NCI-H524 (cell line): ENCODE measurements around the gene TRABD2A.
A peak's percentile ranks its signal among the peaks of the same experiment; 100 is the strongest.

Experiments
- DNase-seq, 2 experiments: peaks; one replicate each; lab custom pipeline; 2025; lab: John Stamatoyannopoulos, UW

The TRABD2A gene

DNA sequence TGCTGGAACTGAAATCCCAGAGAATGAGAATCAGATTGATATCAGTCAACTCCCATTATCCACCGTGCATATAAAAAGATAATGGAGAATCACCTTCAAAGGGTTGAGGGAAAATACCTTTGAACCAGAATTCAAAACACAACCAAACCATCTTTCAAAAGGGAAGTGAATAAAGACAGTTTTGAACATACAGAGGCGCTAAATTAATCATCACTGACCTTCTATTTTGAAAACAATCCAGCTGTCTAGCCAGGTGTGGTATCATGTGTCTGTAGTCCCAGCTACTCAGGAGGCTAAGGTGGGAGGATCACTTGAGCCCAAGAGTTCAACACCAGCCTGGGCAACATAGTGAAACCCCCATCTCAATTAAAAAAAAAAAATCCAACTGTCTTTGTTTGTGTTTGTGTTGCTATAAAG, 63.6 kb downstream of the TRABD2A start:
- DNase-seq = no peak

DNA sequence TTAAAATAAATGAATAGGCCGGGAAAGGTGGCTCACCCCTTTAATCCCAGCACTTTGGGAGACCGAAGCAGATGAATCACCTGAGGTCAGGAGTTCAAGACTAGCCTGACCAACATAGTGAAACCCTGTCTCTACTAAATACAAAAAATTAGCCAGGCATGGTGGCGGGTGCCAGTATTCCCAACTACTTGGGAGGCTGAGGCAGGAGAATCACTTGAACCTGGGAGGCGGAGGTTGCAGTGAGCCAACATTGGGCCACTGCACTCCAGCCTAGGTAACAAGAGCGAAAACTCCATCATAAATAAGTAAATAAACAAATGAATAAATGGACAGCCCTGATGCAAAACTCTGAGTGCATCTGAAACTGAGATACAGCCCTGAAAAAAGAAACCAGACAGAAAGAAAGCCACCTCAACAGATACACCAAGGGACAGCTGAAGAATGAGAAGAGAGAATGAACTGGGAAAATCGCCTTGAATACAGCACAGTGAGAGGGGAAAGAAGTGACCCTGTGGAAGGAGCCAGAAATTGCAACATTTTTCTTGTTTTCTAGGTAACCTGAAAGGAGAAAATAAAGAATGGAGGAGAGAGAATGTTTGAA, 64.4 kb downstream of the TRABD2A start:
- no peak for DNase-seq

DNA sequence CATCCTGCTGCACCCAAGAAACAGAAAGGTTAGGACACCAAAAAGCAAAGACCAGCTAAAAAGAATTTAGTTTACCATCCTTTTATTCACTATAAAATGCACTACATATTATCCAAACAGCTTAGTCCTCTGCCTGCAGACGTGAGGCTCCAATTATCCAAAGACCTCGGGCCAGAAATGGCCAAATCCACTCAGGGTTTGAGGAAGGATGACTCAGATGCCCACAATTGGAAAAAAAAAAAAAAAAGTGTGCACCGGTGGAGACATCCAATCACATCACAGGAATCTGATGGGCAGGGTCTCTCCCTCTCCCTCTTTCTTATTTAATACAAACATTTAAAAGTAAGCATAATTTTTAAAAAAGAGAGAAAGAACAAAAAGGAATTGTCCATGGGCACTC, 65.7 kb downstream of the TRABD2A start:
- DNase-seq = no peak

DNA sequence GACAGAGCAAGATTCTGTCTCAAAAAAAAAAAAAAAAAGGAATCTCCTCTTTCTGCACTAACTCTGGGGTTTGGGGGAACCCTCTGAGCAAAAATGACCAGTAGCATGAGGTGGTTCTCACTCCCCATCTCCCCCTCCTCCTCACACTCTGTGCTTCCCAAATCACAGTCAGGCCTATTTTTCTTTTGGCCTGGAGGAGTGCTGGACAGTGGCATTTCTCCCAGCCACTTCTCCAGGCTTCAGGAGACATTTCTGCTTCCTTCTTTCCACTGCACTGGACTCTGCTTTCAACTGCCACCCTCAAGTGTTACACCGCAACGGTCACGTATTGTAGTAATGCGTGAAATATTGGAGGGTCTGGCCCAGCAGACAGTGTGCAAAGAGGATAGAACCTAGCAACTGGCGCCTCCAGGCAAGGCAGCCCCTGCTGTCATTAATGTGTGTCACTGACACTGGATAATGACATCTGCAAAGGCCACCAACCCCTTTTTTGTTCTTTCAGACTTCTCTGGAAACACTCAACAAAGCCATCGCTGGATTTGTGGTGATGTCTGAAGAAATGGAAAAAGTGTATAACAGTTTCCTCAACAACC, 68.9 kb downstream of the TRABD2A start:
- no peak for DNase-seq

DNA sequence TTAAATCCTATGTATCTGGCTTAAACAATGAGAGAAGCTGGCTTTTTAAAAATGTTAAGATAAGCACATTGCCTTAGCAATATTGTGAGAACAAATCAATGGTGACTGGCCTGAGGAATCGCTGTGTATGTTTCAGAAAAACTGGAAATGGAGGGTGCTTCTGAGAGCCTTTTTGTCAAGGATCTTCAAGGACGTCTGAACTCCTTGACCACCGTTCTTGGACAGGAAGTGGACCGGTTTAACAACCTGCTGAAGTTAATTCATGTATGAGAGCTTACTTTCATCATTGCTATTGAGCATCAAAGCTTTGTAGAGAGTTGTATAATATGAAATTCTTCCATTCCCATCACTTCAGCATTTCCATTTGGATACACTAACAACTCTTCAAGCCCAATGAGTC, 72.6 kb downstream of the TRABD2A start:
- DNase-seq = no peak

DNA sequence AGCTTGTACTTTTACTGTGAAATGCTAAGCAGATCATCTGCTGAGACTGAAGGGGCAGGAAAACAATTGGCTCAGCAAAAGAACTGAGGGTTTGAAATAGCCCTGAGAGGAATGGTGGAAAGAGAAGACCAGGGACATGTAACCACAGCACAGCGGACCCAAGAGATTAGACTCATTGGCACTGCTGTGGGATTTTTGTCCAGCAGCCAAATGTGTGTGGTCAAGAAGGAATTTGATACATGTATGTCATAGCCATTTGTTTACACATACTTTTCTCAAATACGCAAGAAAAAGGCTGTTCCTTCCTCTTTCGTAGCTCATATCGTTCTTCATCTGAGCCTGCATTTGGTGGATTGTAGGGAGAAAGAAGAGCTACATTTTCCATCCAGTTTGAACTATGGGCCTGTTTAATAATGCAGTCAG, 73.8 kb downstream of the TRABD2A start:
- DNase-seq = no peak

DNA sequence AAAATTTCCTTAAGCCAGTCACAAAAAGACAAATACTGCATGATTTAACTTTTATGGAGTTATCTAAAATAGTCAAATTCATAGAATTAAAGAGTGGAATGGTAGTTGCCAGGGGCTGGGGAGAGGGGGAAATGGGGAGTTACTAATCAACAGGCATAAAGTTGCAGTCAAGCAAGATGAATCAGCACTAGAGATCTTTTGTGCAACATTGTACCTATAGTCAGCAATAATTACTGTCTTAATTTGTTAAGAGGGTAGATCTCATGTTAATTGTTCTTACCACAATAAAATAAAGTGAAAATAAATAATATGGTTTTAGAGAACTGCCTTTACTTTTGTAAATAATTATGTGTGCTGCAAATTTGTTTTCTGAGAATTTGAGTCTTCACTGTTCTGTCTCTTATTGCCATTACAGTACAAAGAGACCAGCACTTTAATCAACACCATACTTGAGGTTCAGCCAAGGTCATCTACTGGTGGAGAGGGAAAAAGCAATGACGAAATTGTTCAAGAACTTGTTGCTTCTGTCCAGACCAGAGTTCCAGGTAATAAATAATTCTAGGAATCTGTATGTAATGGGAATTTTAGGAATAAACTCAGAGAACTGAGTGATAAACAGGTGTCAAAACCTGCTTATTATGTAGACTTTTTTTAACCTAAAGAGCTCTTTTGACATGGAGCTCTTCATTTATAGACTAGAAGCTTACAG, 75.5 kb downstream of the TRABD2A start:
- DNase-seq = no peak

DNA sequence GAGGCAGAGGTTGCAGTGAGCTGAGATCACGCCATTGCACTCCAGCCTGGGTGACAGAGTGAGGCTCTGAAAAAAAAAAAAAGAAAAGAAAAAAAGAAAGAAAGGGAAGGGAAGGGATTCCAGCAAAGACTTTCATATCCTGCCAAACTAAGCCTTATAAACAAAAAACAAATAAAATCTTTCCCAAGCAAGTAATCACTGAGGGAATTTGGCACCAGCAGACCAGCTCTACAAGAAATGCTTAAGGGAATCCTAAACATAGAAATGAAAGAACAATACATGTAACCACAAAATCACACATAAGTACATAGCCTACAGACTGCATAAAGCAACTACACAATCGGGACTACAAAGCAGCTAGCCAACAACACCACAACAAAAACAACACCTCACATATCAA, 79.1 kb downstream of the TRABD2A start:
- DNase-seq = no peak

DNA sequence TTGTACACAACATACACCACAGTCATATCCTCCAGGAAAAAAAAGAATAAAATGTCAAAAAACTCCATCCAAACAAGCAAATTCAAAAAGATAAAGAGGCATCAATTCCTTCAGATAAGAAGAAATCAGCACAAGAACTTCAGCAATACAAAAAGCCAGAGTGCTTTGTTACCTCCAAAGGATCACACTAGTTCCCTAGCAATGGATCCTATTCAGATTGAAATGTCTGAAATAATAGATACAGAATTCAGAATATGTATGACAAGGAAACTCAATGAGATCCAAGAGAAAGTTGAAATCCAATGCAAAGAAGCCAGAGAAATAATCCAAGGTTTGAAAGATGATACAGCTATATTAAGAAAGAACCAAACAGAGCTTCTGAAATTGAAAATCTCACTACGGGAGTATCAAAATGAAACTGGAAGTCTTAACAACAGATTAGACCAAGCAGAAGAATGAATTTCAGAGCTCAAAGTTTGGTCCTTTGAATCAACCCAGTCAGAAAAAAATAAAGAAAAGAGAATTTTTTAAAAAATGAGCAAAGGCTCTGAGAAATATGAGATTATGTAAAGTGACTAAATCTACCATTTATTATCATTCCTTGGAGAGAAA, 80.6 kb downstream of the TRABD2A start:
- no peak for DNase-seq

DNA sequence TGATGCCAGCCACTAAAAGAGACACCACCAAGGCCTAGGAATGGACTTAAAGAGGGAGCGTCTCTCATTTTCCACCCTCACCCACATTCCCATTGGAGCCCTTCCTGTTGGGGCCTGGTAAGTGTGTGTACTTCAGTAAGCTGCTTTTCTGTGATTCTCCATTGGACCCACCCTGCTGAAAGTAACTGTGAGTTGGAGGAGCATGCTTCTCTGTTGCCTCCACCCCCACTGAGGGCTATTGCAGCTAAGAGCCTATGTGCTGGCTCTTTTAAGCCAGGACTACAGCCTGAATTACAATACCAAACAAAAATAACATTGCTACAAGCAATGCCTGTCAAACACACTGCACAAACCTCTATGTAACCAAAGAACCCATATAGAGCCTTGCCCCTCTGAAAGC, 81.1 kb downstream of the TRABD2A start:
- DNase-seq = no peak

DNA sequence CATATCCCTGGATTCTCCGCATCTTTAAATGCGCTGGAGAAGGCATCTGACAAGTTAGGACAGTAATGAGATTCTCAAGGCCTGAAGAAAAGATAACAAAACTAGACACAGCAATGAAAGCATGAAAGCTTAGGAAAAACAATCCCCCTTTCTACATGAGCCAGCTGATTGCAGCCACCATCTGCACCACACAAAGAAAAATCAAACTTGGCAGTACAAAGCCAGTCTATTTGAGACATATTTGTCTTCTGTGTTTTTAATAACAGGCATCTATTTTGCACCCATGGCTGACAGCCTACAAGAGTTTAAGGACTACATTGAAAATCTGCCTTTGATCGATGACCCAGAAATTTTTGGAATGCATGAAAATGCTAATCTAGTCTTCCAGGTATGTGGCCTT, 83.6 kb downstream of the TRABD2A start:
- no peak for DNase-seq

DNA sequence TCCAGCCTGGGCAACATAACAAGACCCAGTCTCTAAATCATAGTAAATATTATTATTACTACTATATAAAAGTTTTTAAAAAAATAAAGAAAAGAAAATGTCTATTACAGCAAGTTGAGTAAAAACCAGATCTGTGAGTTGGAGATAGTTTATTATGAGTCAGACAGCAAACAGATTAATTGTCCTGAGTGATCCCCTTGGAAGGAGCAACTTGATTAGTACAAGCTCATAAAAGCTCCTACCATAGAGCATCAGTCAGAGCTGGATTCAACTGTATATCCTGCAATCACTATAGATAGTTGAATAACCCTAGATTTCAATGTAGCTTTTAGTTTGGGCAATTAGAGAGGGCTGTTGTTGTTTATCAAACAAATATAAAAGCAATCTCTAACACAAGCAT, 84.1 kb downstream of the TRABD2A start:
- no peak for DNase-seq

DNA sequence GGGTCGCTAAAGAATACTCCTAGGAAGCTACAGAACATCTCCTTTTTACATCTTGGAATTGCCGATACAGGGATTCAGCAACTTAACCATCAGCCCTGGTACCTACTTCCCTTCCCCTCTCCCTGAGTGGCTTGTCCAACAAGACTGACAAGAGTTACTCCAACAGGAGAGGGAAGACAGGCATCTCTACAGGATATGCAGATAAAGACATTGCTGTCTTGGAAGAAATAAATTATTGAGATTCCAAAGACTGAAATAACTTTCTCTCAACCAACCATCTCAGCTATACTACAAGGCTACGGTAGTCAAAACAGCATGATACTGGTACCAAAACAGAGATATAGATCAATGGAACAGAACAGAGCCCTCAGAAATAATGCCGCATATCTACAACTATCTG, 87.2 kb downstream of the TRABD2A start:
- no peak for DNase-seq

DNA sequence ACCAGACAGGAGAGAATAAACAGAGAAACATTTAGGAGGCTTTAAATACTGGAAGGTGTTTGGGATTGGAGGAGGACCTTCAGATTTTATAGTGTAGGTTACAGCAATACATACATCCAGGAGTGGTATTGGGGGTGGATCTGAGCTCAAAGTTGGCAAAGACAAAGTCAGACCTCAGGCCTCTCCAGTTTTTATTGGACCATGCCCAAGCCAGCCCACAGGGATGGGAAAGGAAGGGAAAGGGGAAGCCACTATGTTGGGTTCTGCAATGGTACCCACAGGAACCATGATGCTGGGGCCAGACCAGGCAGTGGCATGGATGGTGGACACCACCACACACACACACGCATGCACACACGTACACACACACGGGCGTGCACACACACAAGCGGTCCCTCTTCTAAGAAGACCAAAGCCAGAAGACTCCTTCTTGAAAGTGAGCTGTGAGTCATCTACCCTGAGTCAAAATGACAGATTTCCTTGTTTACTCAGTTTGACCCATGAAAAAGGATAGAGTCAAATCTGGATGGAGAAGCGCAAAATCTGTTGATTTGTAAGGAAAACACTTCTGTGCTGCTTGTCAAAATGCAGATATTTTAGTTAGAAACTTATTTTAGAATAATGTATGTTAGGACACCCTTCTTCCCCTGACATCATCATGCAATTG, 87.9 kb downstream of the TRABD2A start:
- DNase-seq = no peak

DNA sequence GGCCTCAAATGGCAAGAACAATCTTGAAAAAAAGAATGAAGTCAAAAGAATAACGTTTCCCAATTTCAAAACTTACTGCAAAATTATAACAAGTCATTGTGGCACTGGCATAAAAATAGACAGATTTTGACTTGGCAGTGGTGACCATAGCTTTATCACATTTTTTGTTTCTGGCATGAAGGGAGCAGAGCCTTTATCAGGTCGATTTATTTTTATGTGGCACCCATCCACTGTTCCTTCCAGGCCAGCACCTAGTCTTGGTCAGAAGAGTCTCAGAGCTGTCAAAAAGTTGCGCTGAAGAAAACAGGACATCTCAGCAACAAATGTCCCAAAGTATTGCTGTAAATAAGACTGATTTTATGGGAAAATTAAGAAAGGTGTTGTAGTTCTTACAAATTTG, 92.4 kb downstream of the TRABD2A start:
- DNase-seq = no peak

DNA sequence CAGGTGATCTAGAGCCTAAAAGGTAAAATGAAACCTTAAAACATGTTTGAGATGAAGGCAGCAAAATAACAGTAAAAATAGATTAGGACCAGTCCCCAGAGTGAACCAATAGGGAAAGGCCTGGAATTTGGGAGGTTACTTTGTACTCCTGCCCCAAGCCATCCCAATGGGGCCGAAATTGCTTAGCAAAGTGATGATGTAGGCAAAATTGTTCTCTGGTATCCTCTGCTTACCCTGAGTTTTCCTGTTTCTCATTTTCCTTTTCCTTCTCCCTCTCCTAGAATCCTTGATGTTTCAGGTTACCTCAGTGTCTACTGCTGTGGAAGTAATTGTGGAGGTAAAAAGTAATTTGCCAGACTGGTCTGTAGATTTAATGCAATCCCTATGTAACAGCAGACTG, 92.9 kb downstream of the TRABD2A start:
- DNase-seq = no peak

DNA sequence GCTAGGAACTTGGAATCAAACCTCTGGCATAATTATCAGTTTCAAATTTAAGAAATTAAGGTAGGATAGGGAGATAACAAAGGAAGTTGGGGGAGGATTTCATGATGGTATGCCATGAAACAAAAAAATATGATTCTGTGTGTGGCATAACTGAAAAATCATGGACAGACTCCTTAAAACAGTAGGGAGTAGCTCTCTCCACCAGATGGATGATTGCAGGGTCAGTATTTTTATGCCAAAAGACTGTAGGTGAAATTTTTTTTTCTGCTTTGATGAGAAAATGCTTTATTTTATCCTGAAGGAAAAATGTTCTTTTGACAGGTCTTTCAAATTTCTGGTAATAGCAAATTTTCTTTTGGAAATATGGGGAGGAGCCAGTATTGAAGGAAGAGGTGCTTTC, 94.3 kb downstream of the TRABD2A start:
- no peak for DNase-seq

DNA sequence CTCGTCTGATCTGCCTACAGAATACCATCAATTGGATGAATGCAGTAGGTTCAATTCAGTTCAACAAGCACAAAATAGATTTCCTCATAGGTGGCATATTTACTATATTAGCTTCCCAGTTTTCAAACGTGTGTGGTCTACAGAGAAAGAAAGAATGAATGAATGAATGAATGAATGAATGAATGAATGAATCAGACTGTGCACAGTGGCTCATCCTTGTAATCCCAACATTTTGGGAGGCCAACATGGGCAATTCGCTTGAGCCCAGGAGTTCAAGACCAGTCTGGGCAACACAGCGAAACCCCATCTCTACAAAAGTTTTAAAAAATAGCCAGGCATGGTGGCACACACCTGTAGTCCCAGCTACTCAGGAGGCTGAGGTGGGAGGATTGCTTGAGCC, 94.9 kb downstream of the TRABD2A start:
- DNase-seq = no peak

DNA sequence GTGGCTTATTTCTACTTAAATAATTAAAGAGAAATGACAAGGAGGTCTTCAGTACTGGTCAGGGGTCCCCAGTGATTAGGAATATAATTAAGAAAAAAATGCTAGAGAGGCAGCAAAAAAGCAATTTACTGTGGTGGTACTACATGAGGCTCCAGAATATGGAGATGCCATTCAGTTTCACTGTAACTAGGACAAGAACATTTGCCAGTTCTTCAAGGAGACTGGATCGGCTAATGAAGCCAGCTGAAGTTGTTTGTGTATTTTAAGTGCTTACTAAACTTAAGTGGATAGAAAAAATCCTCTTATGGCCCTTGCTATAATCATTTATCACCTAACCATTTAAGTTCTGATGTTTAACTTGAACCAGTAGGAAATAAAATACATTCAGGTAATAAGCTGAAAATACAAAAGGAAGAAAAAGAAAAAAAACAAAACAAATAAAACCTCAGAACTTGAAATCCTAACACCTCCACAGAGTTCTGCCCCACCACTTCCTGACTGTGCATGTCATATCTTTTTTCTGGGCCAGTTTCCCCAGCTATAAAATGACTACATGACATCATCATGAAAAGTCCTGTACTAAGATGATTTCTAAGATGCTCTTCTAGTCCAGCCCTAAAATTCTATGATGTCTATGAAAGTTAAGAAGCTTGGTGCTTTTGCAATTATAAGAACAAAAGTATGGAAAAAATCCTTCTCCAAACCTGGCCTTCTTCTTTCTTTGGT, 98.0 kb downstream of the TRABD2A start:
- peak in 1 of 2 experiments; percentile 1 for DNase-seq

DNA sequence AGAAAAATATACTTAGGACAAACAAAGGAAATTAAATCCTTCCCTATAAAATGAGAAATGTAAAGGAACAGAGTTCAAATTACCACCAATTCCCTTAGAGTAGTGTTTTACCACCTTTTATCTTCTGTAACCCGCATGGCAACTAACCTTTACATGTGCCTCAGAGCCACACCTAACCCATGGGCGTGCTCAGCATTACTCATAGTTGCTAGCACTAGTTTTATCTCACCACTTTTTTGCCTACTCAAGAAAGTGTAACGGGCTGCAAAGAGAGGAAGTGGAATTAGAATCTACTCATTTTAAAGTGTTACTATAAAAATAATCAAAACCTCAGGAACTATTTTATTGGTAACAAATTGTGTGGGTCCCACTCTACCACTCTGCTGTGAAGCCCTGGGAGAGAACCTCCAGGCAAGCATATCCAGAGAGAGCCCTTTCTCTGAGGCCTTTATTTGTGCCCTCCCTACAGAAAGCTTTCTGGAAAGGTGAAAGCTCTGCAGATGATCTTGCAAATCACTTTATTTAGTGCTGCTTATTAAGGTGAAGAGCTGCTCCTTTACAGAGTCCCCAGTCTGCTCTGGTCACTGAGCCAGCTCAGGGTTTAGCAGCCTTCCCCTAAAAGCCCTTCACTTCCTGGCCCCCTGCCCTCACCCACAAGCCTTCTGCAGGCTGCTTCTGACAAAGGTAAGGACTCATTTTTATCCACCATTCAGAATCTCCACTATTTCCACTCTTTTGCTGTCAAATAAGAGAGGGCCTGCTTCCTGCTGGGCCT, 98.8 kb downstream of the TRABD2A start:
- DNase-seq = no peak

DNA sequence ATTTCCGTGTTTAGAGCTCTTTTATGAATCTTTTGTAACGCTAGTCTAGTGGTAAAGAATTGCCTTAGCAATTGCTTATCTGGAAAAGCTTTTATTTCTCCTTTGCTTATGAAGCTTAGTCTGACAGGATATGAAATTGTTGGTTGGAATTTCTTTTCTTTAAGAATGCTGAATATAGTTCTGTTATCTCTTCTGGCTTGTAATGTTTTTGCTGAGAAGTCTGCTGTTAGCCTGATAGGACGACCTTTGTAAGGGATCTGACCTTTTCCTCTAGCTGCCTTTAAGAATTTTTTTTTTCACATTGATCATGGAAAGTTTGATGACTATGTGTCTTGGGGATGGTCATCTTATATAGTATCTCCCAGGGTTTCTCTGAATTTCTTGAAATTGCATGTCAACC, 101.1 kb downstream of the TRABD2A start:
- no peak for DNase-seq
